OCI-LY7 (cell line): Measurements from ENCODE around the gene NKAIN2. TPM values are rescaled to one million over a fixed set of nuclear protein-coding genes. Genes with fewer than 3 reads are reported as not detected.

ENCODE experiments used
- BruUV-seq: library from RNA; stranded (reverse); fragments of 400-500 nt; replicated peaks from 2 replicates; lab custom pipeline; 2021; lab: Mats Ljungman, UMichigan
- CTCF ChIA-PET: fragments of 300-600 bp; sonication (Branson Sonifier 250); formaldehyde crosslinking; loops from one replicate; lab custom pipeline; 2022; ENCODE audit warnings: antibody characterized with exemption; ENCODE audit not compliant: unreplicated experiment; lab: Charles Lee
- POLR2A ChIA-PET: fragments of 300-600 bp; sonication (Branson Sonifier 250); formaldehyde crosslinking; loops from one replicate; lab custom pipeline; 2022; ENCODE audit warnings: antibody characterized with exemption; lab: Charles Lee
- DNase-seq: peaks from one replicate; pipeline ENCODE4 v3.0.0-alpha.2; 2015; ENCODE audit warnings: low spot score
- H2AFZ ChIP-seq: fragments of 200-600 bp; sonication (generic), shearing (Covaris generic); 2 replicates; pipeline ENCODE4 v1.6.1; 2014; ENCODE audit warnings: mild to moderate bottlenecking, antibody characterized with exemption, low read length, moderate library complexity
- H3K27ac ChIP-seq: fragments of 200-600 bp; sonication (generic); 2 replicates; pipeline ENCODE4 v1.5.1; 2014; ENCODE audit warnings: mixed run types, low read depth, mild to moderate bottlenecking, moderate library complexity, low read length, inconsistent platforms; ENCODE audit not compliant: poor library complexity, severe bottlenecking
- H3K36me3 ChIP-seq: fragments of 200-600 bp; sonication (generic); 2 replicates; pipeline ENCODE4 v1.6.1; 2014; ENCODE audit warnings: mild to moderate bottlenecking, antibody characterized with exemption, low read length, moderate library complexity, mixed read lengths; ENCODE audit not compliant: insufficient read depth
- H3K4me1 ChIP-seq: fragments of 200-600 bp; sonication (generic); 2 replicates; pipeline ENCODE4 v1.5.1; 2014; ENCODE audit warnings: mild to moderate bottlenecking, low read length; ENCODE audit not compliant: insufficient read depth, poor library complexity, severe bottlenecking
- H3K4me2 ChIP-seq: fragments of 200-600 bp; sonication (generic); 2 replicates; pipeline ENCODE4 v1.6.1; 2014; ENCODE audit warnings: mild to moderate bottlenecking, low read length
- H3K4me3 ChIP-seq: fragments of 200-600 bp; sonication (generic); 2 replicates; pipeline ENCODE4 v1.5.1; 2014; ENCODE audit warnings: mild to moderate bottlenecking, low read depth, low read length; ENCODE audit not compliant: poor library complexity, severe bottlenecking
- H3K79me2 ChIP-seq: fragments of 200-600 bp; sonication (generic); 2 replicates; pipeline ENCODE4 v1.6.1; 2016; ENCODE audit warnings: low read depth, mild to moderate bottlenecking, low read length, moderate library complexity, mixed read lengths; ENCODE audit not compliant: insufficient read depth
- H3K9me2 ChIP-seq: fragments of 200-600 bp; sonication (generic); 2 replicates; pipeline ENCODE4 v1.6.1; 2016; ENCODE audit warnings: mild to moderate bottlenecking, low read length, mixed read lengths; ENCODE audit not compliant: insufficient read depth
- H3K9me3 ChIP-seq: fragments of 200-600 bp; sonication (generic); 2 replicates; pipeline ENCODE4 v1.6.1; 2014; ENCODE audit warnings: mild to moderate bottlenecking, mixed run types, low read length, mixed read lengths
- H4K20me1 ChIP-seq: fragments of 200-600 bp; sonication (generic); 2 replicates; pipeline ENCODE4 v1.6.1; 2014; ENCODE audit warnings: mild to moderate bottlenecking, antibody characterized with exemption, low read length, moderate library complexity, mixed read lengths; ENCODE audit not compliant: insufficient read depth
- CTCF ChIP-seq: fragments of 200-600 bp; sonication (generic); conservative IDR thresholded peaks from 2 replicates; pipeline ENCODE4 v1.5.1; 2014; ENCODE audit warnings: mild to moderate bottlenecking, antibody characterized with exemption, low read length, moderate library complexity, mixed read lengths
- EZH2phosphoT487 ChIP-seq: fragments of 200-600 bp; sonication (generic); IDR thresholded peaks from 2 replicates; pipeline ENCODE4 v1.6.1; 2018; ENCODE audit warnings: low read depth, borderline replicate concordance, mild to moderate bottlenecking, mixed run types, antibody characterized with exemption, low read length, moderate library complexity, mixed read lengths
- intact Hi-C: fragments of 100-400 bp; cut with micrococcal nuclease; formaldehyde crosslinking; loops from one replicate; pipeline ENCODE4 v1.10.0; 2022; ENCODE audit not compliant: unreplicated experiment
- total RNA-seq, 2 experiments: library from RNA; depleted of rRNA in 1 of 2; stranded (reverse); fragments of >200 nt in 1 of 2; shearing (Covaris generic) in 1 of 2; gene quantifications; 2 replicates each; pipeline ENCODE4 v1.2.3, GENCODE V29; 2014 to 2022

Gene NKAIN2
- total RNA-seq, 2 experiments from 2014 or later, result not detected

GRCh38 chr6:124285146-124285545 lies 481.5 kb downstream of the NKAIN2 start:
- H3K4me3 ChIP-seq, result no peak overlapping the region
- intact Hi-C loops, result no loop called here
- DNase-seq, result no peak
- no peaks in the 10 kb centered on the region for H3K36me3 ChIP-seq
- TF ChIP-seq EZH2phosphoT487 (no peak), CTCF (no peak)
- no TSS peak for BruUV-seq
- no peak overlapping the region for H2AFZ ChIP-seq
- no peaks in the 10 kb centered on the region for H3K4me1 ChIP-seq
- H3K9me3 ChIP-seq, result no peaks in the 10 kb centered on the region
- H4K20me1 ChIP-seq, result no peaks in the 10 kb centered on the region
- ChIA-PET CTCF (no interaction called here), POLR2A (interaction anchor here (0.5 to 0.6 kb wide), 2 partner anchors 686 to 907 kb away, joined by 4 read pairs; no protein-coding TSS in a partner anchor)
- H3K79me2 ChIP-seq, result no peaks in the 10 kb centered on the region
- no peaks in the 10 kb centered on the region for H3K9me2 ChIP-seq
- H3K27ac ChIP-seq, result no peak overlapping the region
- no peak overlapping the region for H3K4me2 ChIP-seq

DNA sequence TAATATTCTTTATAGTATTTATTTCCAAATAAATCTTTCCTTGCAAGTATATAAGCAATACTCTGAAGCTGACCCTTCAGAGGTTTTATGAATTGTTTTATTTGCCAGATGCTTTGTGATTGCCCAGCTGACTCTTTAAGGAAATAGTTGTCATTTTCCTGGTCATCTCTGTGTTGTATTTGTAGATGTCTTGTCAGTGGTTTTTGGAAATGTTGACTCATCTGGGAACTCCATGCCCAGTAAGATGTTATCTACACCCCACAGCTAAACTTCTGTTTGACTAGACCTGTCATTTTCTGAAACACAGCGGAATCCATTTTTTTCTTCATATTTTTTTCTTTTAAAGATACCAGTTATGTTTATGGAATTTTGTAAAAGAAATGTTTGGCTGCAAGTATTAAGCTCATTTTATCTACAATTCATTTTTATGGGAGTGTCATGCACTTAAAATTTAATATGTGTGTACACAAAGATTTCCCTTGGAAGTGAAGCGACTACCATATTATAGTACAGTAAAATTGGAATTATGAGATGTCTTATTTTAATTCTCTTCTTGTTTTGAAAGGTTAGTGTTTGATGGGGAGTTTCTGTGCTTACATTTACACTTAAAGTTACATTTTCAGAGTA lies 491.0 kb downstream of the NKAIN2 start:
- ChIA-PET CTCF (no interaction called here), POLR2A (interaction anchor here (0.6 to 1.1 kb wide), 3 partner anchors 10 to 1239 kb away, joined by 3 to 4 read pairs (median 3); no protein-coding TSS in a partner anchor)
- Histone ChIP-seq H3K4me1 (no peaks in the 10 kb centered on the region), H3K27ac (no peak overlapping the region), H3K4me2 (no peak overlapping the region), H4K20me1 (no peaks in the 10 kb centered on the region), H3K79me2 (no peaks in the 10 kb centered on the region), H3K36me3 (no peaks in the 10 kb centered on the region), H3K9me3 (no peaks in the 10 kb centered on the region), H2AFZ (no peak overlapping the region), H3K4me3 (no peak overlapping the region), H3K9me2 (no peaks in the 10 kb centered on the region)
- BruUV-seq, result no TSS peak
- DNase-seq, result no peak
- intact Hi-C loops, result no loop called here
- no peak for TF ChIP-seq EZH2phosphoT487
- no peak for TF ChIP-seq CTCF

GRCh38 chr6:124297507-124297906 lies 493.8 kb downstream of the NKAIN2 start:
- H3K36me3 ChIP-seq, result no peaks in the 10 kb centered on the region
- no peak for DNase-seq
- no peak overlapping the region for H3K4me2 ChIP-seq
- H3K27ac ChIP-seq, result no peak overlapping the region
- intact Hi-C loops, result no loop called here
- H2AFZ ChIP-seq, result no peak overlapping the region
- H4K20me1 ChIP-seq, result no peaks in the 10 kb centered on the region
- ChIA-PET POLR2A (no interaction called here), CTCF (no interaction called here)
- H3K9me3 ChIP-seq, result no peaks in the 10 kb centered on the region
- BruUV-seq, result no TSS peak
- no peaks in the 10 kb centered on the region for H3K4me1 ChIP-seq
- no peak for TF ChIP-seq CTCF
- no peak for TF ChIP-seq EZH2phosphoT487
- no peak overlapping the region for H3K4me3 ChIP-seq
- H3K79me2 ChIP-seq, result no peaks in the 10 kb centered on the region
- no peaks in the 10 kb centered on the region for H3K9me2 ChIP-seq
